GM19467 (cell line): ENCODE measurements around the gene COL16A1.
"Not testable (repeated sequence)": the region's sequence is repeated elsewhere in the genome, so short reads cannot be mapped to it uniquely, and the experiment has no call there.

Experiments
- ATAC-seq: cut with Tn5 transposase; IDR thresholded peaks from one replicate; pipeline ENCODE4 v1.9.1; 2021; ENCODE audit warnings: mild to moderate bottlenecking, moderate library complexity; ENCODE audit not compliant: unreplicated experiment

The COL16A1 gene

DNA sequence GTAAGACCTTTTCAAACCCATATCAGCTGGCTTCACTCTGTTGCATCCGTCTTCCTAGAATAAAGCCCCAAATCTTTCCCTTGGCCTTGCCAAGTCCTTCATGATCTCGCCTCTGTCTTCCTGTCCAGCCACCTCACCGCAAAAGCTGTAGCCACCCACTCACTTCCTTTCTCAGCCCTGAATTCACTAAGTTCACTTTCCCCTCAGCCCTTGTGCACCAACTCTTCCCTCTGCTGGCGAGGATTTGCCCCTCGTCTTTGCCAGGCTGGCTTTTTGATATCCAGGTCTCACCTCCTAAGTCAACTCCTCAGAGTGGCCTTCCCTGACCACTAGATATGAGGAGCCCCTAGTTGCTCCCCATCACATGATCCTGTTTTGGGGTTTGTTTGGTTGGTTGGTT, 3.9 kb upstream of the COL16A1 start:
- no peak for ATAC-seq

DNA sequence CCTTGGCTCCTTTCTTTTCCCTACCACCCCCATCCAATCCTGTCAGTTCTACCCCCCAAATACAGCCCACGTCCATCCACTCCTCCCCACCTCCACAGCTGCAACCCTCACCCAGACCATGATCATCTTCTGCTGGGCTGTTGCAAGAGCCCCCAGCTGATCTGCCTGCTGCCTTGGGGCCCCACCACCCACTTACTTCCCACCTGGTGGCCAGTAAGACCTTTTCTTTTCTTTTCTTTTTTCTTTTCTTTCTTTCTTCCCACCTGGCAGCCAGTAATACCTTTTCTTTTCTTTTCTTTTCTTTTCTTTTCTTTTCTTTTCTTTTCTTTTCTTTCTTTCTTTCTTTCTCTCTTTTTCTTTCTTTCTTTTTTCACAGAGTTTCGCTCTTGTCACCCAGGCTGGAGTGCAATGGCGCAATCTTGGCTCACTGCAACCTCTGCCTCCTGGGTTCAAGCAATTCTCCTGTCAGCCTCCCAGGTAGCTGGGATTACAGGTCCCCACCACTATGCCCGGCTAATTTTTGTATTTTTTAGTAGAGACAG, 3.3 kb upstream of the COL16A1 start:
- not testable (repeated sequence) for ATAC-seq

DNA sequence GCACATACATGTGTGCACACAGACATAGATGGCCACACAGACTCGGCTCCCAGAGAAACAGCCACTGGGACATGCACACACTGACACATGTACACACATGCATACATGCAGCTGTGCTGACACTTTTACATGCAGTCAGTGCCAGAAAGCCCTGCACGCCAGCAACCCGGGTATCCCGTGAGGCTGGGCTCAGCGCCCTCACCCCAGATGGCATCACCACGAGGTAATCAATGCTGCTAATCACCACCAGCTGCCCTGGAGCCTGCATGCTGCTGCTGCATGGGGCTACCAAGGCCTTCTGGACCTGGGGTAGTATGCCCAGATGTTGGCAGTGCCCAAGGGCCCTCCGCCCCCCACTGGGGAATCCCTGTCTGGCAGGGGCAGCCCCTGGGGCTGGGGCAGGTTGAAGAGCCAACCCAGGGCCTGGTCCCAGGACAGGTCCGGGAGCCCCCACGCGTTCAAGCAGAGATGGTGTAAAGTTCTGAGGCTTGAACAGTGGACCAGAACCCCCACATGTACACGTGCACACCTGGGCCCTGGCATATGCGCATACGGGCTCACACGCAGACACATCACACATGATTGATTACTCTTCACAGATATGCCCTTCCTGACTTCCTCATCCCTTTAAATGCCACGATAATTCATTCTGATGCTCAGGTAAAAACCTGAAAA, 2.7 kb upstream of the COL16A1 start:
- ATAC-seq, result no peak

DNA sequence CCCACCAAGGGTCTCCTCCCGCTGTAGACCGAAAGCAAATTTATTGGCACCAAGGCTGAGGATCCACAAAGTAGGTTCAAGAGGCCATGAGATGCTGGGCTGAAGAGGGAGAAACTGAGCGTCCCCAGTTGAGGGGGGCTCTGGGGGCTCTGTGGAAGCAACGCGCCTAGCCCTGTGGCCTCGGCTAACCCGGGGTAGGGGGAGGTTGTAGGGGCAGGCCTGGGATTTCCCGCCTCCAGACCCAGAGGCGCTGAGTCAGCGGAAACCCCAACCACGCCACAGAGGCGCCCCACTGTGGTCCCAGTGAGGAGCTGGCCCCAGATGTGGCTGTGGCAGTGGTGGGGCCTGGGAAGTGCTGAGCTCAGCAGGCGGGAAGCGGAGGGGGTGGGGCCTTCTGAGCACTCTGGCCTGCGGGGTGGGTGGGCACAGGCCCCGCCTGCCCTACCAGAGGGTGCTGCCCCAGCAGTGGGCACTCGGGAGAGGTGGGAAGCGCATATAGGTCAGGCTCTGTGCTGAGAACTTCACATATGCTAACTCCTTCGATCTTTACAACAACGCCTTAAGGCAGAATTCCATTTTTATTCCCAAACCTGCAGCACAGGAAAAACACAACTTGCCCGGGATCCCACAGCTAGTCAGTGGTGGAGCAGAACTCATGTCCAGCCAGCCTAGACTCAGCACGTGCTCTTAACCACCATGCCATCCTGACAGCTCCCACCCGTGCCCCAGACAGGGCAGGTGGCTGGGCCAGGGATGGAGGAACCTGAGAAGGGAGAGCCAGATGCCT, 1.5 kb upstream of the COL16A1 start:
- ATAC-seq, result no peak

DNA sequence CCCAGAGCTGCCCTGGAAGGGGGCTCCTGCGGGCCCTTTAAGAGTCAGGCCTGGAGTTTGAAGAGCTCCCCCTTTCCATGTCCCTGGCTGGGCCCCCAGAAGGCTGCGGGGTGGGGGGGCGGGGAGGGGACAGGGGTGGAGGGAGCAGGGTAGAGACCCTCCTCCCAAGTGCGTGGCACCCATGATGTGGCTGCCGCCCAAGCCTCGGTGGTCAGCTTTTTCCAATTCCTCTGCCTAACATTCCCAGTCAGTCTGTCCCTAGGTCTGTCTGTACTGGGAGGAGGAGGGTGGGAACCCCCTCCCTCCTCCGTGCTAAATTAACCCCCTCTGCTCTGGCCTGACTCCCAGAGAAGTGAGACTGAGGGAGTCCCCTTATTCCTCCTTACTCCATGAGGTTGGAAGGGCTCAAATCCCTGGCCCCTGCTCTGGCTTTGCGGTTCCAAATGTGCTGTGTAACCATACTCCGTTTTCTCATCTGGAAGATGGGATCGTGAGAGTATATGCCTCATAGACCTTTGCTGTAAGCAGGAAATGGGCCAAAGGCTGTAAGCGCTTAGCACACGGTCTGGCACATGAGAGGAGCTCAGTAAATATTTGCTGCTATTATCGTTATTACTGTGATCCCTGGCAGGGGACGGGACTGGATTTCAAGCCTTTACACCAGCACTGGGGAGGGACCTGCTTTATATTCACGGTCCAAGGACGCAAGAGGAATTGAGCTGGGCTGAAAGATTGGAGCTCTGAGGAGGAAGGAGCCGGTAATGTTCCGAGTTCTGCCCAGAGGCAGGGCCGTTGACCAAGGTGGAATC, 658 bp upstream of the COL16A1 start:
- ATAC-seq, result no peak

DNA sequence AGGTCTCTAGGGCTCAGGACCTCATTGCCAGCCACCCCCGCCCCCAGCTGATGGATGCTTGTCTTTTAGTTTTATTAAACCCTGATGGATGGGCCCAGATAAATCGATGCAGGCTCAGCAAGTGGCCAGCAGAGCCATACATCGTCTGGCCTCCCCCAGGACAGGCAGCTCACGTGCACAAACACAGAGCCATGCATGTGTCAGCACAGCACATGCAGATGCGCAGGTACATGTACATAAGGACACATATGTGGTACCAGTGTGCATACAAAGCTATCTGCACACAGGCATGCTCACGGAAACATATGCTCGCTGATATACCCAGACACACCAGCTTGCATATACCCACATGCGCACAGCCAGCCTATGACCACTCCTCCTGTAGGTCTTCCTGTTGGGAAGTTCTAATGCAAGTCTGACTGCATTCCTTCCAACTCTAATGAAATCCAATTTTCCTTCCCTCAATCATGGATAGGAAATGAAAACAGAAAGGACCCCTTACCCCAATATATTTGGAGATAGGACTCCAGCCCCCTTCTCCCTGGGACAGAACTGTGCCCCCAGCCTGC, 897 bp downstream of the COL16A1 start:
- ATAC-seq, result no peak

DNA sequence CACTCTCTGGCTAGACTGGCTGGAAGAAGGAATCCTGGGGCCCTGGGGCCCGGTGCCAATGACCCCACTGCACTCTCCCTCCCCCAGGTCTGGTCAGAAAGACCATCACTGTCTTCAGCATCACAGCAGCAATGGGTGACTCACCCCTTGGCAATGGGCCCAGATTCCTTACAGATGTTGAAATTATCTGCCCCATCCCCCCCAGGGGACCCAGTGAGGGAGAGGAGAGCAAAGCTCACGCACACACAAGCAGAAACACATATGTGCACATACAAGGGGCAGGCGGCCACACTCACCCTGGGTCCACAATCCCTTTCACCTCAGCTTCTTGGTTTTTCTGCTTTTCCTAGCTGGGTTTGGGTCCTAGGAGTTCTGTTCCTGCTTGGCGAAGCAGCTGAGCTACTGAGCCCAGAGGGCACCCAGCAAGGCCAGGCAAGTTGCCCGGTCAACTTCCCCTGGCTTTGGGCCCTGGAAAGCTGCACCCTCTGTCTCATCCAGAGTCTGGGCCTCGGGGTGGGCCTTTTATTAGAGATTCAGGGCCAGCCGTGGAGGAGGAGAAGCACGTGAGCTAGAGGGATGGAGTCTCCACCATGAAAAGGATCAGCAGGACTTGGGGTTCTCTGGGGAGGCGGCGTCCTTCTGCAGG, 2.6 kb downstream of the COL16A1 start:
- no peak for ATAC-seq

DNA sequence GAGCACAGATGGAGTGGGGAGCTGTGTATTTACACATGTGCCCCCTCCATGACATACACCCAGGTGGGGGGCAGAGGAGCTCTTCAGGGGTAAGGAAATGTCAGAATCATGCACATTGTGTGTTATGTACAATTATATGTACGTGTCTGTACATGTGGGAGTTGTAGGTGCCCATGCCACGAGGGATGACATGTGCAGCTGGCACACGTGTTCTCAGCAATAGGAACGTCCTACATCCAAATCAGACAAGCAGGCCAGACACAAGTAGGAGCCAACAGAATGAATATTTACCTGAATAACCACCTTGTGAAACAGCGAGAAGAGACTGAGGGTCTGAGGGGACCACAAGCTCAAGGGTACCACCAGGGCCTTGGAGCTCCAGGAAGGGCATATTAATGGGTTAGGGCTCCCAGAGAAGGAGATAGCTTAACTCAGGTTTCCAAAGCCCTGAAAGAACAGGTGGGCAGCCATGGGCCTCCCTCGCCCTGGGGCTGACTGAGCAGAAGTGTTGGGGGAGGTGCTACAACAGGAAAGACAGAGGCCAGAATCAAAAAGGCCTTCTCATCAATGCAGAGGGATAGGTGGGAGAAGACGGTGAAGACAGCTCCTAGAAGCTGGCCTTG, 3.2 kb downstream of the COL16A1 start:
- ATAC-seq, result no peak

DNA sequence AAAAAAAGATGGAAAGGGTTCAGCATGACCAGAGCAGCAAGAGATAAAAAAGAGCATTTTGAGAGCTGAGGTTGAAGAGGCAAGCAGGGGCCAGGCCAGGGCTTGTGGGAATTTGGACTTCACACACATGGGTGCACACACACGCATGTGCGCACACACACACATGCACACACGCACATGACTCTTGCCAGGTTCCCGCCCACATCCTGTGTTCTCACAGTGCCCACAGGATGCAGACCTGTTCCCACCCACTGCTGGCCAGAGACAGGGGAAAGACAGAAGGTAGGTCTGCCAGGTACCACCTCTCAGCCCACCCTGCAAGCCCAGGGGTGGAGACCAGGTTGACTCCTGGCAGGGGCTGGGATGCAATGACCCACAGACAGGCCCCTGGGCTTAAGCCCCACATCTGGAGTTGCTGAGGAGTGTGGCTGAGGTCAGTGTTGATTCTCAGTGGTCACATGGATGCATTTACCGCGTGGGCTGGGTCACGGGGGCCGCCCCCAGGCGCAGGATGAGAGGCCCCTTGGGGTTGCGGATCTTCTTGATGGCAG, 4.4 kb downstream of the COL16A1 start:
- ATAC-seq, result no peak

DNA sequence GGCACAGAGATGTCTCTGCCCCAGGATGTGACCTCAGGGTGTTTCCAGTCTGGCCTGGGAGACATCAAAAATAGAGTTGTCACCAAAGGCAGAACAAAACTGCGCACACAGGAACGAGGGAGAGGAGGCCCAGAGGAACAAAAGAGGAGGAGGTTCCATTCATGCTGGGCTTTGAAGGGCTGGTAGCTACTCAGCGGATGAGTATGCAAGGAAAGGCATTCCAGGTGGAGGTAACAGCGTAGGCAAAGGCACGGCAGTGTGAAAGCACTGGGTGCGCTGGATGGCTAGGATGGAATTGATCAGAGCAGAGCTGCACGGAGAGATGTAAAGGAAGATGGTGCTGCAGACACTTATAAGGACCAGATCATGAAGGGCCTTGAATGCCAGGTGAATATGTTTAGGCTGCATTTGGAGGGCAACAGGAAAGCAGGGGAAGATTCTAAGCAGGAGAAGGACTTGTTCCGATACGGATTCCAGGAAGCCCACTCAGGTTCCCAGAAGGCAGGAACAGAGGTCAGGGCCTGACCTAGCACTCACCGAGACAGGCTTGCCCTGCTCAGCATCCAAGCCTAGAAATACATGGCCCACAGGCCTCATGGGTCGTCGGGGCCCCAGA, 6.3 kb downstream of the COL16A1 start:
- no peak for ATAC-seq

DNA sequence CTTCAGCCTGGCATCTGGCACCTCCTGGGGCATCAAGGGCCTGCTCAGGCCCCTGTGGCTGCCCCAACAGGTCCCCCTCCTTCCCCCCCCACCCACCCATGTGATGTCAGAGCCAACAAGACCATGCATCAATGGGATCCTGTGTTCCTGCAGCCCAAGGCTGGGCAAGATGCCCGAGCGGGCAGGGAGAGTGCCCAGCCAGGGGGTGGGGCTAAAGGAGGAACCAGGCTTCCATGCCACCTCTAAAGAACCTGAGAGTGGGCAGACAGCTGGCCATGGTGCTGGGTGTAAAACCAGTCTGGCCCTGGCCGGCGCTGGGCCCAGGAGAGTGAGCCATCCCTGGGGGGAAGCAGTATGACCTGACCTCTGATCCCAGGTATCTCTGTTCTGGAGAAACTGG, 7.6 kb downstream of the COL16A1 start:
- no peak for ATAC-seq

DNA sequence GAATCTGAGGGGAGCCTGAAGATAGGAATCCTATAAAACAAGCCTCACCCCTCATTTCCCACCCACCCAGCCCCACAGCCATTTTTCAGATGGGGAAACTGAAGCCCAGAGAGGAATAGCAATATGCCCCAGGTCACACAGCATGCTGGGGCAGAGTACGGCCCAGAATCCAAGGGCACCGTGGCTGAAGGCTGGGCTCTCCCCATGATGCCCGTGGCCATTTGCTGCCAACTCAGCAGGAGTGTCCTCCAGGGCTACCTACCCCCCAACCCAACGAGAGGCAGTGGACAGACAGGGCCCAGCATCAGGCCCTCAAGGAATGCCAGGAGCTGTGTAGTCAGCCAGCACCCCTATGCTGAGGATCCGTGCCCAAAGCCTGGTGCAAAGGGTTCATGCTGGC, 8.5 kb downstream of the COL16A1 start:
- ATAC-seq, result no peak

DNA sequence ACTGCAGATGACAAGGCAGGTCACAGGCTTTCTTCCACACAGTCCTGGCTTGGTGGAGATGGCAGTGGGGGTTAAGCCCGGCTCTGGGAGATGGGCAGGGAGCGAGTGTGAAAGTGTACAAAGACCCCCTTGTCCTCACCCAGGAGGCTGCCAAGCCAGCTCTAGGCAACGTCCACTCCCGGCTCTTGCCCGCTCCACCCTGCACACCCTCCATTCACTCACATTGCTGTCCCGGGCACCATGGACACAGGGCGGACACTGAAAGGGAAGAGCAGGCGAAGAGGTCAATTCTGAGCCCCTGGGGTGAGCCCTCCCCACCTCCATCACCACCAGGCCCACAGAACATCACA, 8.9 kb downstream of the COL16A1 start:
- ATAC-seq, result no peak

DNA sequence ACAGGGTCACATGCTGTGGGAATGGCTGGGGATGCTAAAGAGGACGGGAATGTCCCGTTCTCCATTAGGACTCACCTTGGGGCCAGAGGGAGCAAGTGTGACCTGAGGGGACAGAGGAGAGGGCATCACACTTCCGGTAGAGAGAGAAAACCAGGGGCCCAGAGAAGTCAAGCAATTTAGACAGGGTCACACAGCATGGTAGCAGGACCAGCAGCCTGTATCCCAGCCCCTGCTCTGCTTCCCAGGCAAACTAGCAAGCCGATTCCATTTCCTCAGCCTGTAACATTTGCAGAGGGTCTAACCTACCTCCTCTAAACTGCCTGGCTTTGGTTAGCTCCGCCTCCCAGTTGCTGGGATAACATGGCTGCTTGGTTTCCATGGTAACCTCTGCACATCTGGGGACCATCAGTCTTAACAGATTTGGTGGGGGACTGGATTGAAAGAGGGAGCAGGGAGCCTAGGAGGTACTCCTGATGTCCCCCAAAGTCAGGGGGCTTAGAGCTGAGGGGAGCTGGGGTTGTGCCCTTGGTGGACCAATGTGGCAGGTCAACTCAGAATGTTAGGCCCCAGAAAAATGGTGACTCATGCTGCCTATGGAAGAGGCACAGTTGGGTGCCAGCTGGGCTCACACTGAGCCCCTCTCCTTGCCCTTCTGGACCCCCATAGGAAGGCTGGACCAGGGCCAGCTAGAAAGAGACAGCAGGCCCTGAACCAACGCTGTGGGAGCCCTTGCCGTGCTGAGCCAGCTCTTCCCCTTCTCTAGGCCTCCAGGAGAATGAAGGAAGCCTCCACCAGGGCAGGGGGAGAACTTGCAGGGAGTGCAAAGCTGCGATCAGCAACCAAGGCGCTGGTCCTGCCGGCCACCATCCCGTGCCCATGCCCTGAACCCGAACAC, 9.5 kb downstream of the COL16A1 start:
- no peak for ATAC-seq

DNA sequence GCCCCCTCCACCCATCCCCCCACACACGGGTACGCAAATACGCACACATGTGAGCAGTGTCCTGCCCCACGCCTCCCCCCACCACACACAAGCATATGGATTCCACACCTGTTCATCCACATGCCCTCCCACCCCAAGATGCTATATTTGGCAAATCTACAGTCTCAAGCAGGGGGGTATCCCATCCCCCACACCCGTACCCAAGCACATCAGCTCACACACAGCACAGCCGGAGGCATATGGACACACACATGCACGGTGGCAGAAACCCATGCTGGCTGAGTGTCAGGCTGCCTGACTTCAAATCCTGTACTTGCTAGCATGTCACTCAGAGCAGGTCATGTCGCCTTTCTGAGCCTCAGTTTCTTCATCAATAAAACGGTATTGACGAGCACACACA, 10.6 kb downstream of the COL16A1 start:
- ATAC-seq, result no peak

DNA sequence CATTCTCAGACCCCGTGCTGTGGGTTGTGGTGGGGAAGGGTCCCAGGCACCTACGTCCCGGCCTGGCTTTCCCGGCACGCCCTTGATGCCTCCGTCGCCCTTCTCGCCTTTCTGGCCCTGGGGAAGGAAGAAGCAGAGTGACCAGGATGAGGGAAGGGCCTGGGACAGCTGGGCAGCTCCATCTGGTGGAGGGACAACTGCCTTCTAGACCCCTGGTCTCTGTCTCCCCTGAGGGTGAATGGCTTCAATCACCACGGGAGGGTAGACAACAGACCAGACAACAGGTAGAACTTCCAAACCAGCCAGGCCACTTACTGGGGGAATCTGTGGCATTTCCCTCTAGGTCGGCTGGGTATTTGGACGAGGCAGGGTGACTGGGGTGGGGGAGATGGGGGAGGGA, 11.9 kb downstream of the COL16A1 start:
- no peak for ATAC-seq

DNA sequence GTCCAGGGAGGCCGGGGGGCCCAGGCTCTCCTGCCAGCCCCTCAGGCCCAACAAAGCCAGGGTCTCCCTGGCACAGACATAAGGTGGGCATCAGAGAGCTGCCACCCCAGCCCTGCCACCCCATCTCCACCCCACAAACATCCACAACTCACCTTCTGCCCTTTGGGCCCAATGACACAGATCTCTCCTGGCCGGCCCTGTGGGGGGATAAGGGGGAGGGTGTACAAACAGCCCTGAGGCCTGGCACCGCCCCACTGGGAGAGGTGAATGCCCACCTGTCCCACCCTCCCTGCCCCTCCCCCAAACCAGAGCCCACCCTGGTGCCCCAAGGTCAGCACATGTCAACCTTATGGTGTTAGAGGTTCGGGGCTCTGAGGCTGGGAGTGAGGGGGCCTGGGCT, 12.4 kb downstream of the COL16A1 start:
- ATAC-seq, result no peak

DNA sequence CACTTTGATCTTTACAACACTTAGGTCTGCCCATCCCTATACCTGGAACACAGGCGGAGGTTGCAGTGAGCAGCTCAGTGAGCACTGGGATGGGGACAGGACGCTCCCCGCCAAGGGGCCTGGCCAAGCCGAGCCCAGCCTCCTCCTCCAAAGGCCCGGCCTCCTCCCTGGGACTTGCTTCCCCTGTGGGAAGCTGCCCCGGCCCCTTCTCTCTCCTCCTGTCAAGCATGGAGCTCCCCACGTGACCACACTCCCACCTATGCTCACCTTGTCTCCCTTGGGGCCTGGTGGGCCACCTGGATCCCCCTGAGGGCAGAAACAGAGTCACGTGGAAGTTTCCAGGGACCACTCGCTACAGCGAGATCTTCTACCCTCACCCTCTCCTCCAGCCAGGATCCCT, 12.9 kb downstream of the COL16A1 start:
- no peak for ATAC-seq

DNA sequence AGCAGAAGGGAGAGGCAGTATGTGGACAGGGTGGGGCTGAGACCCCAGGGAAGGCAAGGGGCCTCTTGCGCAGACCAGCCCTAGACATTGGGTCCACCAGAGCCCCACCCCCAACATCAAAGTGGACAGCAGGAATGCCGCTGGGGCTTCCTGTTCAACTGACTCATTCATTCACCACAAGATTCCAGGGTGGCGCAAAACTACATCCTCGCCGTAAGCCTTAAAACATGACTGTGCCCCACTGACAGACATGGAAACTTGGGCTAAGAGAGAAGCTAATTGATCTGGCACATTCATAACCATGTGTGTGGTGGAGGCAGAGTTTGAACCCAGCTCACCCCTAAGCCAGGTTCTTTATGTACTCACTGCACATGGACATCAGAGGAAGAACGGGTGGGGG, 14.0 kb downstream of the COL16A1 start:
- no peak for ATAC-seq
